ENCODE results near the gene WARS2. TPM values are rescaled to one million over a fixed set of nuclear protein-coding genes. Genes with fewer than 3 reads are reported as not detected.

The WARS2 gene
- total RNA-seq, 1 experiment from 2014 or later: 18.1 TPM

GRCh38 chr1:119133987-119134386, 6.5 kb downstream of the WARS2 start:
- no peak for DNase-seq
- no peak overlapping the region for H3K9ac ChIP-seq (ENCODE audit: low read length)
- no peaks in the 10 kb centered on the region for H3K9me2 ChIP-seq (replicated peaks; ENCODE audit: low read length)
- H3K27me3 ChIP-seq (ENCODE audit: low read length): no peaks in the 10 kb centered on the region
- H3K4me3 ChIP-seq (ENCODE audit: low read length): no peak overlapping the region
- H3K79me2 ChIP-seq (ENCODE audit: low read length): peaks cover 26% of the 10 kb centered on the region
- H3K36me3 ChIP-seq (ENCODE audit: low read depth, low read length): no peaks in the 10 kb centered on the region
- H2AFZ ChIP-seq (ENCODE audit: low read length): no peak overlapping the region
- intact Hi-C loops (cut with micrococcal nuclease): no loop called here
- no peaks in the 10 kb centered on the region for H4K20me1 ChIP-seq (ENCODE audit: low read length)
- H3K4me1 ChIP-seq (ENCODE audit: insufficient read depth, low read length): peaks cover 4% of the 10 kb centered on the region
- no peaks in the 10 kb centered on the region for H3F3A ChIP-seq (ENCODE audit: low read length, unreplicated experiment)
- H3K4me2 ChIP-seq (ENCODE audit: low read length): no peak overlapping the region
- no TSS peak for BruUV-seq (replicated peaks)
- POLR2A ChIA-PET (ENCODE audit: unreplicated experiment): no interaction called here
- TF ChIP-seq EZH2 (IDR thresholded peaks at IDR 0.05; ENCODE audit: low read length, unreplicated experiment) (no peak), CTCF (conservative IDR thresholded peaks at IDR 0.05; ENCODE audit: low read depth, low read length) (no peak), EZH2phosphoT487 (IDR thresholded peaks at IDR 0.05; ENCODE audit: borderline replicate concordance, low read length) (no peak)
- no peak for ATAC-seq
- H3K9me3 ChIP-seq (ENCODE audit: low read length): no peaks in the 10 kb centered on the region
- no peak overlapping the region for H3K27ac ChIP-seq (ENCODE audit: low read length)
- CTCF ChIA-PET: no interaction called here

GRCh38 chr1:119132179-119132578, 8.3 kb downstream of the WARS2 start:
- CTCF ChIA-PET: no interaction called here
- Histone ChIP-seq H3K27me3 (ENCODE audit: low read length) (no peaks in the 10 kb centered on the region), H3K4me2 (ENCODE audit: low read length) (no peak overlapping the region), H4K20me1 (ENCODE audit: low read length) (no peaks in the 10 kb centered on the region), H3K4me3 (ENCODE audit: low read length) (no peak overlapping the region), H3K79me2 (ENCODE audit: low read length) (peaks cover 9% of the 10 kb centered on the region; the same call in 1 of the 2 replicates), H2AFZ (ENCODE audit: low read length) (no peak overlapping the region), H3K36me3 (ENCODE audit: low read depth, low read length) (no peaks in the 10 kb centered on the region), H3F3A (ENCODE audit: low read length, unreplicated experiment) (no peaks in the 10 kb centered on the region), H3K9me3 (ENCODE audit: low read length) (no peaks in the 10 kb centered on the region), H3K4me1 (ENCODE audit: insufficient read depth, low read length) (no peaks in the 10 kb centered on the region), H3K9ac (ENCODE audit: low read length) (no peak overlapping the region), H3K9me2 (replicated peaks; ENCODE audit: low read length) (no peaks in the 10 kb centered on the region), H3K27ac (ENCODE audit: low read length) (no peak overlapping the region)
- BruUV-seq (replicated peaks): no TSS peak
- POLR2A ChIA-PET (ENCODE audit: unreplicated experiment): no interaction called here
- DNase-seq (peak; percentile 50), ATAC-seq (no peak)
- no peak for TF ChIP-seq EZH2phosphoT487 (IDR thresholded peaks at IDR 0.05; ENCODE audit: borderline replicate concordance, low read length)
- no peak for TF ChIP-seq EZH2 (IDR thresholded peaks at IDR 0.05; ENCODE audit: low read length, unreplicated experiment)
- no peak for TF ChIP-seq CTCF (conservative IDR thresholded peaks at IDR 0.05; ENCODE audit: low read depth, low read length)
- intact Hi-C loops (cut with micrococcal nuclease): no loop called here

GRCh38 chr1:119125874-119126273, 14.6 kb downstream of the WARS2 start:
- POLR2A ChIA-PET (ENCODE audit: unreplicated experiment): interaction anchor here (0.6 to 0.7 kb wide), 2 partner anchors 29 to 213 kb away, joined by 3 to 6 read pairs; no protein-coding TSS in a partner anchor
- Histone ChIP-seq H3K36me3 (ENCODE audit: low read depth, low read length) (no peaks in the 10 kb centered on the region), H4K20me1 (ENCODE audit: low read length) (no peaks in the 10 kb centered on the region), H3K4me1 (ENCODE audit: insufficient read depth, low read length) (no peaks in the 10 kb centered on the region), H3K27ac (ENCODE audit: low read length) (no peak overlapping the region), H3K9ac (ENCODE audit: low read length) (no peak overlapping the region), H3F3A (ENCODE audit: low read length, unreplicated experiment) (no peaks in the 10 kb centered on the region), H3K4me3 (ENCODE audit: low read length) (no peak overlapping the region), H3K4me2 (ENCODE audit: low read length) (no peak overlapping the region), H3K9me2 (replicated peaks; ENCODE audit: low read length) (no peaks in the 10 kb centered on the region), H2AFZ (ENCODE audit: low read length) (no peak overlapping the region), H3K79me2 (ENCODE audit: low read length) (no peaks in the 10 kb centered on the region), H3K9me3 (ENCODE audit: low read length) (no peaks in the 10 kb centered on the region), H3K27me3 (ENCODE audit: low read length) (no peaks in the 10 kb centered on the region)
- CTCF ChIA-PET: no interaction called here
- no peak for ATAC-seq
- TF ChIP-seq CTCF (conservative IDR thresholded peaks at IDR 0.05; ENCODE audit: low read depth, low read length) (no peak), EZH2phosphoT487 (IDR thresholded peaks at IDR 0.05; ENCODE audit: borderline replicate concordance, low read length) (no peak), EZH2 (IDR thresholded peaks at IDR 0.05; ENCODE audit: low read length, unreplicated experiment) (no peak)
- intact Hi-C loops (cut with micrococcal nuclease): no loop called here
- no peak for DNase-seq
- BruUV-seq (replicated peaks): no TSS peak

Measured in PC-3 (cell line).